Spleen (tissue), 11 donors: Measurements from ENCODE around the gene TET2. TPM values are rescaled to one million over a fixed set of nuclear protein-coding genes. Genes with fewer than 3 reads are reported as not detected.

Source experiments
- DNase-seq: peaks from one replicate; pipeline ENCODE4 v3.0.0-alpha.2; 2020
- H3K27ac ChIP-seq, 8 donors: fragments of 200-600 bp; sonication (generic) in 7 of 8; 1 replicate in 4 of 8; 2 replicates in 4 of 8; pipeline versions ENCODE4 v1.5.0 to v1.8.0; 2016 to 2021; ENCODE audit warnings: inconsistent platforms in 4 of 8, mild to moderate bottlenecking in 4 of 8, moderate library complexity in 1 of 8
- H3K27me3 ChIP-seq, 7 donors: fragments of 200-600 bp; sonication (generic) in 6 of 7; replicated peaks in 1 of 7; 1 replicate in 4 of 7; 2 replicates in 3 of 7; pipeline versions ENCODE4 v1.5.0 to v1.8.0; 2016 to 2021; ENCODE audit warnings: inconsistent platforms in 3 of 7, mild to moderate bottlenecking in 1 of 7
- H3K36me3 ChIP-seq, 6 donors: fragments of 200-600 bp; sonication (generic) in 5 of 6; 1 replicate in 4 of 6; 2 replicates in 2 of 6; pipeline versions ENCODE4 v1.5.0 to v1.8.0; 2016 to 2021; ENCODE audit warnings: inconsistent platforms in 2 of 6
- H3K4me1 ChIP-seq, 6 donors: fragments of 200-600 bp; sonication (generic) in 5 of 6; 1 replicate in 3 of 6; 2 replicates in 3 of 6; pipeline versions ENCODE4 v1.5.0 to v1.8.0; 2016 to 2021; ENCODE audit warnings: inconsistent platforms in 3 of 6
- H3K4me3 ChIP-seq, 8 donors: fragments of 200-600 bp; sonication (generic) in 7 of 8; 1 replicate in 4 of 8; 2 replicates in 4 of 8; pipeline versions ENCODE4 v1.5.0 to v1.8.0; 2016 to 2021; ENCODE audit warnings: inconsistent platforms in 4 of 8, mild to moderate bottlenecking in 4 of 8, moderate library complexity in 2 of 8
- H3K9me3 ChIP-seq, 8 donors: fragments of 200-600 bp; sonication (generic) in 7 of 8; 1 replicate in 4 of 8; 2 replicates in 4 of 8; pipeline versions ENCODE4 v1.5.0 to v1.8.0; 2016 to 2021; ENCODE audit warnings: inconsistent platforms in 4 of 8
- CTCF ChIP-seq, 11 experiments: fragments of 200-600 bp in 7 of 11; fragments of 450-650 bp in 4 of 11; sonication (generic) in 4 of 11; IDR thresholded peaks in 8 of 11; conservative IDR thresholded peaks in 3 of 11; 1 replicate in 7 of 11; 2 replicates in 4 of 11; pipeline versions ENCODE4 v1.4.0 to v1.8.0; 2016 to 2021; ENCODE audit warnings: antibody characterized with exemption in 11 of 11, inconsistent platforms in 4 of 11, mild to moderate bottlenecking in 1 of 11
- POLR2A ChIP-seq, 3 donors: fragments of 450-650 bp; IDR thresholded peaks; one replicate each; pipeline ENCODE4 v1.5.1; 2017; ENCODE audit warnings: antibody characterized with exemption in 3 of 3, mild to moderate bottlenecking in 1 of 3
- POLR2AphosphoS5 ChIP-seq, 3 donors: sonication (generic); formaldehyde crosslinking; IDR thresholded peaks; one replicate each; pipeline ENCODE4 v1.5.1; 2017; ENCODE audit warnings: antibody characterized with exemption in 3 of 3
- WGBS, 5 donors: extraction: QIAGEN DNeasy Blood & Tissue Kit in 3 of 5; methylation state at CpG; one replicate each; pipeline versions ENCODE4 v1.1.5 to v1.1.7; 2013 to 2018; 5-methylcytosine and 5-hydroxymethylcytosine counted together
- intact Hi-C: fragments of 100-400 bp; cut with DNase I; formaldehyde crosslinking; loops from one replicate; pipeline ENCODE4 v1.15.0; 2023; ENCODE audit warnings: low total_unique reads
- polyA plus RNA-seq, 3 donors: library from polyadenylated mRNA; stranded (reverse); fragments of 200-250 nt; gene quantifications; one replicate each; pipeline ENCODE4 v1.2.1, GENCODE V29; 2013
- total RNA-seq, 7 donors: library from RNA; depleted of rRNA in 3 of 7; stranded (reverse); fragments of >200 nt in 3 of 7; fragmentation: NEBNext Ultra II Directional in 4 of 7; extraction: Animal tissue kit (Norgen Biotek cat#: 25700) in 4 of 7; gene quantifications; one replicate each; pipeline versions ENCODE4 v1.1.0 to v1.2.1, GENCODE V29; 2016 to 2021
- donor health status: healthy with polysubstance abuse.
- donor health status: DM: no; HTN: no; CAD: no; lungs with moderate emphysema.
- donor health status: DM: no; HTN: no; CAD: no.
- donor health status: Bipolar disorder and iron deficiency.
- donor health status: healthy.
- donor health status: DM: no; HTN: no; CAD: no.
- donor health status: DM: yes; HTN: yes; CAD: no.

TET2 gene
- total and polyA plus RNA-seq, 10 donors = 2.5 to 70.4 (median 45.0) TPM

GRCh38 chr4:105208561-105208960 lies 61.9 kb downstream of the TET2 start:
- Histone ChIP-seq H3K27ac (no peak overlapping the region), H3K9me3 (no peaks in the 10 kb centered on the region), H3K27me3 (no peaks in the 10 kb centered on the region), H3K4me3 (no peak overlapping the region), H3K4me1 (no peaks in the 10 kb centered on the region), H3K36me3 (peaks cover 0 to 14% (median 0%) of the 10 kb centered on the region in 6 donors)
- intact Hi-C loops = no loop called here
- 82 to 85% (median 85%) methylated on average over 5 of the region's 5 CpGs for WGBS, 5 donors
- TF ChIP-seq POLR2A (IDR thresholded peaks at IDR 0.05) = no peak
- TF ChIP-seq CTCF (IDR thresholded peaks at IDR 0.05 in 8 of 11, conservative IDR thresholded peaks at IDR 0.05 in 3 of 11) = no peak
- no peak for TF ChIP-seq POLR2AphosphoS5 (IDR thresholded peaks at IDR 0.05)
- no peak for DNase-seq

GRCh38 chr4:105210916-105211315 lies 64.2 kb downstream of the TET2 start:
- WGBS, 5 donors = 88 to 93% (median 90%) methylated on average over 1 of the region's 1 CpG
- Histone ChIP-seq H3K4me1 (peaks cover 0 to 11% (median 0%) of the 10 kb centered on the region in 6 donors), H3K36me3 (peaks cover 0 to 9% (median 0%) of the 10 kb centered on the region in 6 donors), H3K27ac (no peak overlapping the region), H3K9me3 (no peaks in the 10 kb centered on the region), H3K27me3 (no peaks in the 10 kb centered on the region), H3K4me3 (no peak overlapping the region)
- intact Hi-C loops = no loop called here
- no peak for DNase-seq
- TF ChIP-seq POLR2AphosphoS5 (IDR thresholded peaks at IDR 0.05) = no peak
- TF ChIP-seq CTCF (IDR thresholded peaks at IDR 0.05 in 8 of 11, conservative IDR thresholded peaks at IDR 0.05 in 3 of 11) = no peak
- no peak for TF ChIP-seq POLR2A (IDR thresholded peaks at IDR 0.05)

GRCh38 chr4:105215609-105216313 lies 69.1 kb downstream of the TET2 start:
- H3K27me3 ChIP-seq = no peaks in the 10 kb centered on the region
- no peak for TF ChIP-seq CTCF (IDR thresholded peaks at IDR 0.05 in 8 of 11, conservative IDR thresholded peaks at IDR 0.05 in 3 of 11)
- TF ChIP-seq POLR2AphosphoS5 (IDR thresholded peaks at IDR 0.05) = no peak
- no peak for TF ChIP-seq POLR2A (IDR thresholded peaks at IDR 0.05)
- H3K4me1 ChIP-seq = peaks cover 0 to 11% (median 0%) of the 10 kb centered on the region in 6 donors
- intact Hi-C loops = no loop called here
- no peak overlapping the region for H3K27ac ChIP-seq
- no peak overlapping the region for H3K4me3 ChIP-seq
- H3K9me3 ChIP-seq = no peaks in the 10 kb centered on the region
- peaks cover 0 to 5% (median 0%) of the 10 kb centered on the region in 6 donors for H3K36me3 ChIP-seq
- 59 to 76% (median 67%) methylated on average over 4 of the region's 4 CpGs for WGBS, 5 donors
- no peak for DNase-seq

- Histone ChIP-seq H3K36me3 (no peaks in the 10 kb centered on the region), H3K4me1 (peaks cover 0 to 14% (median 2%) of the 10 kb centered on the region in 6 donors), H3K27me3 (no peaks in the 10 kb centered on the region), H3K9me3 (no peaks in the 10 kb centered on the region), H3K4me3 (no peak overlapping the region), H3K27ac (no peak overlapping the region)
- TF ChIP-seq POLR2A (IDR thresholded peaks at IDR 0.05) (no peak), CTCF (IDR thresholded peaks at IDR 0.05 in 8 of 11, conservative IDR thresholded peaks at IDR 0.05 in 3 of 11) (no peak), POLR2AphosphoS5 (IDR thresholded peaks at IDR 0.05) (no peak)
- 94 to 98% (median 97%) methylated on average over 1 of the region's 1 CpG for WGBS, 5 donors
- intact Hi-C loops = no loop called here
- no peak for DNase-seq
Observed at GRCh38 chr4:105225500-105225899, 78.8 kb downstream of the TET2 start.
